Glomerular visceral epithelial cell (primary cell): ENCODE results near the gene CT47B1.
"Not testable (repeated sequence)": the region's sequence is repeated elsewhere in the genome, so short reads cannot be mapped to it uniquely, and the experiment has no call there.

Experiments used
- DNase-seq: peaks from one replicate; pipeline ENCODE4 v3.0.0-alpha.2; 2016; ENCODE audit errors: extremely low spot score

The CT47B1 gene

DNA sequence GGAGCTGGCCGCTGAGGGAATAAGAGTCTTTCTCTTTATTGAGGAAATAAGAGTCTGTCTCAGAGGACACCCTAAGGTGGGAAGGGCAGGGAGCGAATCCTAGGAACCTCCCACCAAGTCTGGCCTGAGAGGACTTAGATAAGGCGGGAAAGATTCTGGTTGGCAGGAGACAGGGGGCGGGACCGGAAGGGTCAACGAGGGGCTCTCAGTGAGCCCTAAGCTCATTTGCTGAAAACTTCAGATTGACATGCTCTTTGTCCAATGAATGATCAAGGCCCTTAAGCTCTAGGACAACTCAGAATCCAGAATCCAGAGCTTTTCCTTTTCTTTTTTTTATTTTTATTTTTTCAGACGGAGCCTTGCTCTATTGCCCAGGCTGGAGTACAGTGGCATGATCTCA lies at the start of gene CT47B1:
Gene CT47B1 (minus strand): TSS at position 101 of the 400 bp plus-strand sequence. CDS start 196 bp downstream, outside the sequence.
- DNase-seq = not testable (repeated sequence)

DNA sequence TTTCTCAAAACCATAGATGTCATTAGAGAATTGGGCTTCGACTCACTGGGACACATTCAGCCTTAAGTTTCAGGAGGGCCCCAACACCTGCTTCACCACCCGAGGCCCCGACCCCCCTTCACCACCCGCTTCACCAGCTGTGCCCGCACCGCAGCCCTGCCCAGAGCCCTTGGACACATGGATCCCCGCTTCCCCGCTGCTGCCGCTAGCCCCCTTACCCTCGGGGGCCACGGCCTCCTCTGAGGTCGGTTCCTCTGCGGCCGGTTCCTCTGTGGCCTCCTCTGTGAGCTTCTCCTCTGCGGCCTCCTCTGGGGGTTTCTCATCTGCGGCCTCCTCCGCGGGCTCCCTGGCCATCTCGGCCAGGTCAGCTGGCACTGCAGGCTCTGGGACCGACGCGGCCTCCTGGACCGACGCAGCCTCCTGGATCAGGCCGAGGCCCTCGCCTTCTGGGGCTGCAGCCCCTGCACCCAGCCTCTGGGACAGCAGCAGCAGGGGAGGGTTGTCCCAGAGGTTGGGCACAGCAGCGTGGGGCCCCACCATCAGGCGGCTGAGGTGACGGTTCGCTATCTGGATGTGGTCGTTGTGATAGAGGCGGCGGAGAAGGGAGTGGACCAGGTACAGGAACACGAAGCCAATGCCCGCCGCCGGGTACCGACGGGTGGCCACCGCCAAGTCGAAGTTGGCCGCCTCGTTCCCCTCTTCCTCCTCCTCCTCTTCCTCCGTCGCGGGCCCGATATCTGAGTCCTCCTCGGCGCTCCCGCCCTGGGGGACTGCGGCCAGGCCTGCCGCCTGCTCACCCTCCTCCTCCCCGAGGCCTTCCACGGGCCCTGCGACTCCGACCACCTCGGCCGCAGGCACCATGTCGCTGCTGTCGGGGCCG lies 748 bp downstream of the CT47B1 start:
- no peak for DNase-seq

DNA sequence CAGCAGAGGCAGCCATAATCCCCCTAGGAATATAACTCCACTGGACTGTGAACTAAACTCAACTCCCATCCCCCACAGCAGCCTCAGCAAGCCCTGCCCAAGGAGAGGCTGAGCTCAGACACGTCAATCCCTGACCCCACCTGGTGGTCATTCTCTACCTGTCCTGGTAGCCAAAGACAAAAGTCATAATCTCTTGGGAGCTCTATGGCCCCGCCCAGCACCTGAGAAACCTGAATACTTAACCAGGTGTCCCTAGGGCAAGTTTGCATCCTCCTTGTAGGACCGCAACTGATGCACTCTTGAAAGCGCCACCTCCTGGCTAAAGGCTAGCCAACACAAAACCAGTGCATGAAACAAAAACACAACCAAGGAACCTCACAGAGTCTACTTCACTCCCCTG lies 18.4 kb downstream of the CT47B1 start:
- no peak for DNase-seq

DNA sequence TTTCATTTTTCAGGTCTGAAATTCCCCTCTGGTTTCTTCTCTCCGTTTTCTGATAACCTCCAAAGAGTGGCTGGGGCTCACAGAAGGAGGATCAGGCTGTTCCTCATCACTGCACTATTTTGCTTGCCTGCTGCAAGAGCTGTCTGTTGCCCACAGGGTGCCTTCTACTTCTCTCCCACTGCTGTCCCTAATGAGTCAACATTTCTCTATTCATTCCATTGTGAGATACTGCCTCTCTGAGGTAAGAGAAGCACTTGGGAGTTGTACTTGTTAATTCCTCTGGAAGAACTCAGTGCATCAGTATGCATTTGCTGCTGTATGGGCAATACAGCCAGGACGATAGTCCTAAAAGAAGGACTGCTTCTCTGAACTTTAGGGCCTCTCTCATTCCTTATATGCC lies 34.8 kb downstream of the CT47B1 start:
- no peak for DNase-seq

DNA sequence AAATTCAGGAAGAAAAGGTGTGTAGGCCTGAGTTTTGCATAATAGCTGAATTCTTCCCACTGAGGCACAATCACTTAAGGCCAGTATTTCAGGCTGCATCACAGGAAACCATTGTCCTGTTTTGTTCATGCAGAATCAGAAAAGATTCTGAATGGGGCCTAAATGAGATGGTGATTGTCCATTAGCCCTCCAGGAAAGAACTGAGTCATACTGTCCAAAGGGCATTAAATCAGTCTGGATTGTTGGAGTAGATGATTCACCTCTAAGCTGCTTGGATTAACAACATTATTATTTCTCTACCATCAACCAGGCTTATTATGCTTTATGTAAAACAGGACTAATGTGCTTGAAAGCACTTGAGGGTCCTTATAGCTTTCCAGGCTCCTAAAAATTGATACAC lies 36.2 kb downstream of the CT47B1 start:
- DNase-seq = no peak

DNA sequence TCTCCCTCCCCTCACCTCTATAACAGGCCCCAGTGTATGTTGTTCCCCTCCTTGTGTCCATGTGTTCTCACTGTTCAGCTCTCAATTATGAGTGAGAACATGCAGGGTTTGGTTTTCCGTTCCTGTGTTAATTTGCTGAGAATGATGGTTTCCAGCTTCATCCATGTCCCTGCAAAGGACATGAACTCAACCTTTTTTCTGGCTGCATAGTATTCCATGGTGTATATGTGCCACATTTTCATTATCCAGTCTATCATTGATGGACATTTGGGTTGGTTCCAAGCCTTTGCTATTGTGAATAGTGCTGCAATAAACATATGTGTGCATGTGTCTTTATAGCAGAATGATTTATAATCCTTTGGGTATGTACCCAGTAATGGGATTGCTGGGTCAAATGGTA lies 48.5 kb downstream of the CT47B1 start:
- not testable (repeated sequence) for DNase-seq

DNA sequence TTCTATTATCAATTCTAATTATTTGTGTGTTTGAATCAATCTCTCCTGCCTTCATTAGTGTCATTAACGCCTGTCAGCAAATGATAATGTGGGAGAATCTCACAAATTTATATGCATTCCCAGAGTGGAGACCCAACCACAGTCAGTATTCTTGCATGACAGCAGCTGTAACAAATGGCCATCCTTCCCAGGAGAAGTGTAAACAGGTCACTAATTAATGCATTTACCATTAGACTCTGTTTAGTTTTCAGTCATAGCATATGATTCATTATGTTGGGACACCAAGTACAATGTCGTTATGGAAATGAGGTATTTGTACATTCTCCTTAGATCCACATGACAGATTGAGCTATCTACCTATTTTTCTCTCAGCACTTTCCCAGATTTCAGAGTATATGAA lies 50.5 kb downstream of the CT47B1 start:
- DNase-seq = no peak

DNA sequence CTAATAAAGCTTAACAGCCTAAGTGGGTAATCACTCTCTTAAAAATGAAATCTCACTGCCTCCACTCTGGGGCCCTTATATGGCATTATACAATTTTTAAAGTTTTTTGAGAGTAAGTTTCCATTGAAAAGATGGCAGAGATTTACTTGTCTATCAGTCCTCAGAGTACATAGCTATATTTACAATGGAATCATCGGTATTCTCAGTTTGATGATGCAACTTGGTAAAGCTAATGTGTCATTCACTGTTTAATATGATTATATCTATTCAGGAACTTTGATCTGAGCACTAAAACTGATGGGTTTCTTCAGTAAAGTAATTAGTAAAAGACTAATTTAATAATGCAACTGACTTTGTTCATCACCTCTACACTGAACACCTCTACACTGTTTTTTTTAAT lies 51.6 kb downstream of the CT47B1 start:
- no peak for DNase-seq

DNA sequence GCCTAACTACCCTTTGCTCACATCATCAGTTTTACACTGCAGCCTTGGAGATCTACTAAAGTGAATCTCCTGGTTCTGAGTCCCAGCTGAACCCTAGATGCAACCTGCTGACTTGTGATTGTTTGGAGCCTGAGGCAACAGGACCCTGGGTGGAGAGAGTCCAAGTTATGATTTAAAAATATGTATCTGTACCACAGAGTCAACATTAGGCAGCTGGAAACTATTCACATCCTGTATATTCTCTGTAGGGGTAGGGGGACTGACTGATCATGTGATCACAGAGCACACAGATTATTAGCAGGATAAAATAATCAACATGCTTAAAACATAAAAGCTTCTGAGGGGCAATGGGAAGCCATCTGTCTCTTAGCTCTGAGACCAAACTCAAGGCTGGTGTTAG lies 52.1 kb downstream of the CT47B1 start:
- DNase-seq = no peak
